HepG2 (cell line): ENCODE results near the gene PBX2. TPM values are rescaled to one million over a fixed set of nuclear protein-coding genes. Genes with fewer than 3 reads are reported as not detected.

ENCODE experiments used
- CSRNP1 ChIP-seq: sonication (generic); formaldehyde crosslinking; IDR thresholded peaks from 2 replicates; pipeline ENCODE4 v1.8.1; 2023; ENCODE audit warnings: mild to moderate bottlenecking, missing genetic modification reagents
- FOXJ3 ChIP-seq: sonication (generic); formaldehyde crosslinking; IDR thresholded peaks from 2 replicates; pipeline ENCODE4 v1.4.0; 2020; ENCODE audit warnings: missing genetic modification reagents, mild to moderate bottlenecking, borderline replicate concordance
- FOXM1 ChIP-seq: sonication (generic); formaldehyde crosslinking; IDR thresholded peaks from 2 replicates; pipeline ENCODE4 v1.5.0; 2020; ENCODE audit warnings: missing genetic modification reagents
- HNRNPK ChIP-seq: fragments of 200-400 bp; formaldehyde crosslinking; IDR thresholded peaks from 2 replicates; pipeline ENCODE4 v1.6.1; 2018; ENCODE audit warnings: low read length, low read depth, moderate library complexity, mild to moderate bottlenecking; ENCODE audit not compliant: poor library complexity, severe bottlenecking
- KAT2B ChIP-seq: fragments of 150-350 bp; IDR thresholded peaks from 2 replicates; pipeline ENCODE4 v1.6.1; 2014; ENCODE audit warnings: low read depth, low read length, borderline replicate concordance
- MLXIP ChIP-seq: sonication (generic); formaldehyde crosslinking; IDR thresholded peaks from 2 replicates; pipeline ENCODE4 v1.9.0; 2021; ENCODE audit warnings: missing genetic modification reagents, borderline replicate concordance
- PHB2 ChIP-seq: fragments of 450-650 bp; IDR thresholded peaks from 2 replicates; pipeline ENCODE4 v1.6.1; 2018; ENCODE audit not compliant: partially characterized antibody
- PREB ChIP-seq: sonication (generic); formaldehyde crosslinking; IDR thresholded peaks from 2 replicates; pipeline ENCODE4 v1.4.0; 2020; ENCODE audit warnings: missing genetic modification reagents
- RBM22 ChIP-seq: fragments of 200-400 bp; formaldehyde crosslinking; optimal IDR thresholded peaks from 2 replicates; pipeline ENCODE3; 2017; ENCODE audit warnings: mild to moderate bottlenecking, low read length, moderate library complexity
- SAP130 ChIP-seq: IDR thresholded peaks from 2 replicates; pipeline ENCODE4 v1.6.1; 2016; ENCODE audit warnings: low read depth
- SIN3A ChIP-seq: IDR thresholded peaks from 2 replicates; pipeline ENCODE4 v1.6.1; 2011; ENCODE audit warnings: low read depth, mild to moderate bottlenecking, control low read depth, low read length, borderline replicate concordance
- ZFP36 ChIP-seq: fragments of 150-350 bp; IDR thresholded peaks from 2 replicates; pipeline ENCODE4 v1.6.1; 2018; ENCODE audit warnings: borderline replicate concordance, low read length, low read depth; ENCODE audit not compliant: partially characterized antibody
- ZNF136 ChIP-seq: sonication (generic); formaldehyde crosslinking; IDR thresholded peaks from 2 replicates; pipeline ENCODE4 v1.8.1; 2022; ENCODE audit warnings: low read depth, mild to moderate bottlenecking, moderate library complexity, missing genetic modification reagents
- ZNF138 ChIP-seq: sonication (generic); formaldehyde crosslinking; IDR thresholded peaks from 2 replicates; pipeline ENCODE4 v1.5.0; 2020; ENCODE audit warnings: mild to moderate bottlenecking, low read depth, missing genetic modification reagents
- ZNF431 ChIP-seq: sonication (generic); formaldehyde crosslinking; IDR thresholded peaks from 2 replicates; pipeline ENCODE4 v1.9.0; 2022; ENCODE audit warnings: missing genetic modification reagents, low read depth, mild to moderate bottlenecking, borderline replicate concordance
- ZNF646 ChIP-seq: sonication (generic); formaldehyde crosslinking; IDR thresholded peaks from 2 replicates; pipeline ENCODE4 v1.9.0; 2021; ENCODE audit warnings: mild to moderate bottlenecking, missing genetic modification reagents
- polyA plus RNA-seq, 8 experiments: library from polyadenylated mRNA; depleted of rRNA in 3 of 8; stranded (reverse) in 7 of 8; unstranded in 1 of 8; fragments of >200 nt; fragmentation: Illumina TruSeq in 4 of 8; extraction: Trizol in 4 of 8; gene quantifications; 2 replicates each; pipeline versions ENCODE4 v1.2.1 to v1.2.3, GENCODE V29; 2011 to 2016; ENCODE audit warnings: low read depth in 4 of 8, missing spikeins in 1 of 8, mixed read lengths in 1 of 8; ENCODE audit not compliant: insufficient read depth in 1 of 8
- total RNA-seq, 5 experiments: library from RNA; depleted of rRNA; stranded (reverse); fragments of >200 nt; fragmentation: Illumina TruSeq; extraction: Trizol; gene quantifications; 2 replicates each; pipeline ENCODE4 v1.2.3, GENCODE V29; 2016; ENCODE audit warnings: low read depth in 1 of 5

PBX2 gene
- total and polyA plus RNA-seq, 2 of the 13 experiments (the other 11 are each of a cell fraction or from before 2014, with no cell fraction given) = 42.3 to 77.8 TPM

GRCh38 chr6:32175711-32176475 lies 14.1 kb downstream of the PBX2 start, which contains the start of gene AGPAT1 (continued):
- TF ChIP-seq ZNF646 (no peak), SIN3A (peak; percentile 59), HNRNPK (peak; percentile 98), ZFP36 (no peak), PHB2 (no peak), FOXM1 (CRISPR knock-in tag) (no peak), FOXJ3 (no peak), MLXIP (no peak), ZNF138 (CRISPR knock-in tag) (no peak), PREB (CRISPR knock-in tag) (no peak), ZNF136 (no peak), KAT2B (no peak), SAP130 (peak; percentile 65; the same call in 1 of the 2 replicates), ZNF431 (CRISPR knock-in tag) (0 out of 2 replicates have a peak, but pooled peaks have one; percentile 54), RBM22 (no peak), CSRNP1 (CRISPR knock-in tag) (no peak; the same call in 1 of the 2 replicates)
